Colonic mucosa (tissue), 4 donors: ENCODE data around the gene LTB4R. TPM values are rescaled to one million over a fixed set of nuclear protein-coding genes. Genes with fewer than 3 reads are reported as not detected.

Source experiments
- DNase-seq: peaks from one replicate; pipeline ENCODE4 v3.0.0-alpha.2; 2020
- H3K27ac ChIP-seq: fragments of 200-600 bp; one replicate; pipeline ENCODE4 v1.8.0; 2021
- H3K27me3 ChIP-seq: fragments of 200-600 bp; one replicate; pipeline ENCODE4 v1.8.0; 2021
- H3K36me3 ChIP-seq: fragments of 200-600 bp; one replicate; pipeline ENCODE4 v1.8.0; 2021
- H3K4me1 ChIP-seq: fragments of 200-600 bp; one replicate; pipeline ENCODE4 v1.8.0; 2021; ENCODE audit warnings: mild to moderate bottlenecking
- H3K4me3 ChIP-seq: fragments of 200-600 bp; one replicate; pipeline ENCODE4 v1.8.0; 2021
- H3K9ac ChIP-seq, 2 donors: one replicate each; pipeline ENCODE4 v1.7.0; 2013; ENCODE audit warnings: control low read depth in 2 of 2, low read depth in 2 of 2, low read length in 2 of 2
- H3K9me3 ChIP-seq: fragments of 200-600 bp; one replicate; pipeline ENCODE4 v1.8.0; 2021
- intact Hi-C: fragments of 100-400 bp; cut with DNase I; formaldehyde crosslinking; loops from one replicate; pipeline ENCODE4 v1.14.1; 2022
- total RNA-seq, 2 donors: library from RNA; stranded (reverse); fragmentation: NEBNext Ultra II Directional in 1 of 2; extraction: Animal tissue kit (Norgen Biotek cat#: 25700) in 1 of 2; gene quantifications; one replicate each; pipeline ENCODE4 v1.2.1, GENCODE V29; 2021
- TF ChIP-seq, protein P1 (sequence below): fragments of 200-600 bp; IDR thresholded peaks from one replicate; pipeline ENCODE4 v1.8.0; 2022; ENCODE audit warnings: antibody characterized with exemption, mild to moderate bottlenecking
- donor health status: healthy.
- donor health status: DM: no; HTN: no; CAD: no.
- donor health status: DM: no; HTN: no; CAD: no.

The LTB4R gene
- total RNA-seq, 2 donors from 2014 or later, result 1.5 to 4.0 TPM

DNA sequence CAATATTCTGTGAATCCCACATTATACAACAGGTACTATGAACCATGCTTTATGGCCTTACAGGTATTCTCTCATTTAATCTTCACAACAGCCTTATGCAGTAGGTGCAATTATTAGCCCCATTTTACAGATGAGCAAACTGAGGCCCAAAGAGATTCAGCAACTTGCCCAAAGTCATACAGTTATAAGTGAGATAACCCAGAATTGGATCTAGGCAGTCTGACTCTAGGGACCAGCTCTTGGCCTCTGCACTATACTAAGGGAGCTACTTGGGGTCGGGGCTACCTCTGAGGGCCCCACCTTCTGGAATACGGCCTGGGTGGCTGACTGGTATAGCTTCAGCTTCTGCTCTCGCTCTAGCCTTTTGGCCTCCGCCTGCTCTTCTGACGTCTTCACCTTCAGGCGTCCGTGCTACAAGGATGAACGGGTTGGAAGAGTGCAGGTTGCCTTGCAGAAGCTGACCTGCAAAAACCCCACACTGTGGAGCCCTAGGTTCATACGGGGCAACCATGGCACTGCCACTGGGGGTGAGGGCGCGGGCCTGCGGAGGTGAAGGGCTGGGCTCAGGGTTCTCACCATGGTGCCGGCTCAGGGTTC is 40.7 kb upstream of the LTB4R start:
- peak overlapping the region; percentile 95 for H3K27ac ChIP-seq
- H3K9ac ChIP-seq, result peak overlapping the region; percentile 94 to 98
- H3K36me3 ChIP-seq, result peaks cover 7% of the 10 kb centered on the region
- H3K27me3 ChIP-seq, result no peaks in the 10 kb centered on the region
- H3K4me1 ChIP-seq, result no peaks in the 10 kb centered on the region
- TF ChIP-seq, protein P1, sequence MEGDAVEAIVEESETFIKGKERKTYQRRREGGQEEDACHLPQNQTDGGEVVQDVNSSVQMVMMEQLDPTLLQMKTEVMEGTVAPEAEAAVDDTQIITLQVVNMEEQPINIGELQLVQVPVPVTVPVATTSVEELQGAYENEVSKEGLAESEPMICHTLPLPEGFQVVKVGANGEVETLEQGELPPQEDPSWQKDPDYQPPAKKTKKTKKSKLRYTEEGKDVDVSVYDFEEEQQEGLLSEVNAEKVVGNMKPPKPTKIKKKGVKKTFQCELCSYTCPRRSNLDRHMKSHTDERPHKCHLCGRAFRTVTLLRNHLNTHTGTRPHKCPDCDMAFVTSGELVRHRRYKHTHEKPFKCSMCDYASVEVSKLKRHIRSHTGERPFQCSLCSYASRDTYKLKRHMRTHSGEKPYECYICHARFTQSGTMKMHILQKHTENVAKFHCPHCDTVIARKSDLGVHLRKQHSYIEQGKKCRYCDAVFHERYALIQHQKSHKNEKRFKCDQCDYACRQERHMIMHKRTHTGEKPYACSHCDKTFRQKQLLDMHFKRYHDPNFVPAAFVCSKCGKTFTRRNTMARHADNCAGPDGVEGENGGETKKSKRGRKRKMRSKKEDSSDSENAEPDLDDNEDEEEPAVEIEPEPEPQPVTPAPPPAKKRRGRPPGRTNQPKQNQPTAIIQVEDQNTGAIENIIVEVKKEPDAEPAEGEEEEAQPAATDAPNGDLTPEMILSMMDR, result no peak
- DNase-seq, result no peak
- H3K4me3 ChIP-seq, result peak overlapping the region; percentile 75
- intact Hi-C loops, result loop anchor here (2.0 kb wide), 1 partner anchor 28 kb away; the partner anchor contains the start of gene TINF2
- H3K9me3 ChIP-seq, result no peaks in the 10 kb centered on the region

DNA sequence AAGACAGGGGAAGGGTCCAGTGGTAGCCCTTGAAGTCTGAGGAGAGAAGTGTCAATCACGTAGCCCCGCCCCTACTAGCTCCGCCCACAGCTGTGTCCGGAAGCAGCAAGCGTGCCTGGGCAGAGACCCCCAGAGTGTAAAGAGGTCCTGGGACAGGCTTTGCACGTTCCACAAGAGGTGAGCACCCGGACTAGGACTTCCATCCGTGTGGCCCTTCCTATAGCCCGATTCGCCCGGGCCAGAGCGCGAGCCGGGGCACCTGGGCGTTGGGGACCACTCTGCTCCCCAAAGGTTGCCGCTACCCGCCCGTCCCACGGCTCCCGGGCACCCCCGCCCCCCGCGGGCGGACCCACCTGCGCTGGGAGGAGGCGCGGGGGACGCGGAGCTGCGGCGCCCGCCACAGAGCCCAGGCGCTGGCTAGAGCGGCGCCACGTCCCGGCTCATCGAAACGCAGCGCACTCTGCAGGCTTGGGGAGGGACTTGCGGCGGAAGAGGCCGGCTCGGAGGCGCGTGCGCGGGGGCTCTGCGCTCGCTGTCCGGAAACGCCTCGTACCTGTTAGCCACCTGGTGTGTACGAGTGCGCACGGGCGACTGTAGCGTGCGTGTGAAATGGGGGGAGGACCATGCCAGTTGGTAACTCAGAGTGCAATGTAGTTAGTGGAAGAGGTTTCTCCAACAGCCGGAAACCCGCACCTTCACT is 40.0 kb upstream of the LTB4R start, which contains the start of gene RABGGTA:
Gene RABGGTA, minus strand, starts transcription at position 464 of the 700 bp plus-strand sequence. CDS start 482 bp downstream, outside the sequence.
- Histone ChIP-seq H3K4me1 (no peaks in the 10 kb centered on the region), H3K36me3 (peaks cover 7% of the 10 kb centered on the region), H3K27ac (peak within 1 kb of the TSS; percentile 95), H3K4me3 (peak within 1 kb of the TSS; percentile 75), H3K27me3 (no peaks in the 10 kb centered on the region), H3K9ac (peak within 1 kb of the TSS; percentile 94 to 98), H3K9me3 (no peaks in the 10 kb centered on the region)
- TF ChIP-seq, protein P1, result peak; percentile 69
- DNase-seq, result peak; percentile 88
- intact Hi-C loops, result loop anchor here (2.0 kb wide), 1 partner anchor 28 kb away; the partner anchor contains the start of gene TINF2

DNA sequence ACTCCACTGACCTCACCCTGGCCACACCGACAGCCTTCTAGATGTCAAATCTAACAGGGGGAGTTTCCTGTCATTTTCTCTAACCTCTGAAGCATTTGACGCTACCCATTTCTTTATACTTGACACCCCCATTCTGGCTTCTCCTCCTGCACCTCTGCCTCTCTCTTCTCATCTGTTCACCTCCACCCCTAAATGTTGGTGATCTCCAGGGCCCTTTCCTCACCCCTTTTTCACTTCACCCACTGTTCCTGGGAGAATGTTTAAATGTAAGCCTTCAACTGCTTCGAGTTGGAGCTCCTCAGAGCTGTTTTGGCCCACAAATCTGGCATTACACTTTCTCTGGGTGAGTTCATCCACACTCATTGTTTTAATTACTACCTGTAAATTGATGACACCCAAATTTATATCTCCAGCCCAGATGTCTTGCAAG is 39.5 kb upstream of the LTB4R start:
- no peak for DNase-seq
- intact Hi-C loops, result loop anchor here (2.0 kb wide), 1 partner anchor 29 kb away; the partner anchor contains the start of gene TINF2
- H3K4me3 ChIP-seq, result peak overlapping the region; percentile 75
- H3K27me3 ChIP-seq, result no peaks in the 10 kb centered on the region
- H3K9me3 ChIP-seq, result no peaks in the 10 kb centered on the region
- H3K4me1 ChIP-seq, result no peaks in the 10 kb centered on the region
- H3K27ac ChIP-seq, result peak overlapping the region; percentile 95
- H3K36me3 ChIP-seq, result peaks cover 2% of the 10 kb centered on the region
- H3K9ac ChIP-seq, result peak overlapping the region; percentile 94 to 98
- TF ChIP-seq, protein P1, result no peak

DNA sequence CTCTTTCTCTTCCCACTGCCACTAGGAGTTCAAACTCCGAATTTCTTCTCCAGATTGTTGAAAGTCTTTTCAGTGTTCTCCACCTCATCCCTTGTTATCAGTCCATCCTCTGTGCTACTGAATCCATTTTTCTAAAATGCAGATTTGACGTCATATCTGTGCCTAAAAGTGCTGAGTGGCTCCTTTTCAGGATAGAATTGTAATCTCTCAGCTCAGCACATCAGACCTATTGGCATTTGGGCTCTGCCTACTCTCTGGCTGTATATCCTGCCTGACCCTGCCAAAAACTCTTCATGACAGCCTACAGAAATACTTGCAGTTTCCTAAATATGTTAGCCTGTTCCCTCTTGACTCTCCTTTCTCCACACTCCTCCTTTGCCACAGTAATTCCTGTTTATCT is 38.8 kb upstream of the LTB4R start:
- no peaks in the 10 kb centered on the region for H3K36me3 ChIP-seq
- TF ChIP-seq, protein P1, result no peak
- no peaks in the 10 kb centered on the region for H3K9me3 ChIP-seq
- H3K9ac ChIP-seq, result no peak overlapping the region
- no peak for DNase-seq
- H3K4me1 ChIP-seq, result no peaks in the 10 kb centered on the region
- intact Hi-C loops, result no loop called here
- no peaks in the 10 kb centered on the region for H3K27me3 ChIP-seq
- H3K4me3 ChIP-seq, result no peak overlapping the region
- H3K27ac ChIP-seq, result no peak overlapping the region

DNA sequence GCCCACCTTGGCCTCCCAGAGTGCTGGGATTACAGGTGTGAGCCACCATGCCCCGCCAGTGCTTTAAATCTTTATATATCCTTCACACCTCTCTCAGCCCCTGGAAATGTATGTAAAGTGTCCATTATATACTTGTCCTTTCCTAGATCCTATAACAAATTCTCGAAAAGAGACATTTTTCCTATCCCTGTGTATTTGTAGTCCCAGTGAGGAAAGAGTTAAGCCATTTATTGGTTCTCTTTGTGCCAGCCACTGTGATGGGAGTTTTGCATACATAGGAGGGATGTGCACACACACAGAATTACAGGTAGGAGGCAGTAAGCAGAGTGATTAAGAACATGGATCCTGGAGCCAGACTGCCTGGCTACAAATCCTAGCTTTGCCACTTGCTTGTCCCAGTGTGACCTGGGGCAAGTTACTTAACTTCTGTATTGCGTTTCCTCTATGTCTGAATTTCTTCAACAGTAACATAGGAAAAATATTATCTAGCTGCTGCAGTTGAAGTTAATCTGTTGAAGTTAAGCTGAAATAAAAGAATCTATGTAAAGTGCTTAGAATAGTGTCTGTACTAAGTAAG is 37.8 kb upstream of the LTB4R start:
- H3K4me3 ChIP-seq, result no peak overlapping the region
- no peaks in the 10 kb centered on the region for H3K36me3 ChIP-seq
- TF ChIP-seq, protein P1, result no peak
- no peak for DNase-seq
- no peak overlapping the region for H3K9ac ChIP-seq
- H3K4me1 ChIP-seq, result no peaks in the 10 kb centered on the region
- H3K27ac ChIP-seq, result no peak overlapping the region
- H3K27me3 ChIP-seq, result no peaks in the 10 kb centered on the region
- H3K9me3 ChIP-seq, result no peaks in the 10 kb centered on the region
- intact Hi-C loops, result no loop called here
